GM19193 (cell line): Measurements from ENCODE around the gene HDAC3.

Experiments
- POLR2A ChIP-seq: IDR thresholded peaks from 4 replicates; pipeline ENCODE4 v1.6.1; 2011; ENCODE audit not compliant: insufficient read depth, insufficient read length; ENCODE audit errors: extremely low read depth

Gene HDAC3

GRCh38 chr5:141647242-141647641, 10.6 kb upstream of the HDAC3 start:
- no peak for TF ChIP-seq POLR2A

- TF ChIP-seq POLR2A: no peak
These were observed 9.4 kb upstream of the HDAC3 start for GRCh38 chr5:141646026-141646425.

- no peak for TF ChIP-seq POLR2A
These were observed 5.1 kb upstream of the HDAC3 start for GRCh38 chr5:141641634-141642267.

- no peak for TF ChIP-seq POLR2A
These were observed 4.0 kb upstream of the HDAC3 start for GRCh38 chr5:141640698-141641097.

GRCh38 chr5:141640051-141640415, 3.4 kb upstream of the HDAC3 start:
- no peak for TF ChIP-seq POLR2A

- TF ChIP-seq POLR2A: no peak
These were observed 2.9 kb upstream of the HDAC3 start for GRCh38 chr5:141639357-141640050.

- no peak for TF ChIP-seq POLR2A
These were observed 2.1 kb upstream of the HDAC3 start for GRCh38 chr5:141638771-141639170.

- TF ChIP-seq POLR2A: no peak
These were observed 1.2 kb upstream of the HDAC3 start for GRCh38 chr5:141637767-141638419.

- TF ChIP-seq POLR2A: no peak
These were observed 596 bp upstream of the HDAC3 start for GRCh38 chr5:141637123-141637766.

GRCh38 chr5:141636106-141636412, 590 bp downstream of the HDAC3 start:
- no peak for TF ChIP-seq POLR2A

GRCh38 chr5:141635646-141636045, 1.0 kb downstream of the HDAC3 start:
- no peak for TF ChIP-seq POLR2A

- no peak for TF ChIP-seq POLR2A
These were observed 1.9 kb downstream of the HDAC3 start for GRCh38 chr5:141634720-141635119.

- no peak for TF ChIP-seq POLR2A
These were observed 2.6 kb downstream of the HDAC3 start for GRCh38 chr5:141633871-141634561.

- no peak for TF ChIP-seq POLR2A
These were observed 4.0 kb downstream of the HDAC3 start for GRCh38 chr5:141632650-141633049.

GRCh38 chr5:141630570-141631140, 6.0 kb downstream of the HDAC3 start:
- TF ChIP-seq POLR2A: no peak

GRCh38 chr5:141628175-141628788, 8.4 kb downstream of the HDAC3 start:
- no peak for TF ChIP-seq POLR2A
